ENCODE results near the gene CMIP. TPM values are rescaled to one million over a fixed set of nuclear protein-coding genes. Genes with fewer than 3 reads are reported as not detected.

Gene CMIP
- total RNA-seq, 1 donor from 2014 or later, result 72.7 TPM

DNA sequence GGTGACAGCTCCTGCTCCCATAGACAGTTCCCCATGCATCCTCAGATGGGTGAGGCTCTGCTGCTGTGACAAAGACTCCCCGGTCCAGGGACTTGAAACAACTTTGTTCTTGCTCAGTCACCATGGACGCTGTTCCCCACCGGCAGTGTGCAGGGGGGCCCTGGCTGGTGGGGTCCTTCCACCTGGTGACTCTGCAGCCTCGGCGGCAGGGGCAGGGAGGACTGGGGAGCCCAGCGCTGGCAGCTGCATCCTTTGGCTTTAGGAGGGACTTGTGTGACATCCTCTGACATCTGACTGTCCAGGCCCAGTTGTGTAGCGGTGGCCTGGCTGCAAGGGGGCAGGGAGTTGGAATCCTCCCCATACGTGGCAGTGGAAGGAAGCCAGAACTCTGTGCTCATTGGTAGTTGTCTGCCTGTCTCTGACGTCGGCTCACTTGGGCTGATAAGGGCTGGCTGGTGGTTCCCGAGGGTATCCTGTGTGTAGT is 107.3 kb downstream of the CMIP start:
- ATAC-seq, result peak; percentile 10
- no peak for DNase-seq (ENCODE audit: low spot score)
- intact Hi-C loops (cut with DNase I), result no loop called here

DNA sequence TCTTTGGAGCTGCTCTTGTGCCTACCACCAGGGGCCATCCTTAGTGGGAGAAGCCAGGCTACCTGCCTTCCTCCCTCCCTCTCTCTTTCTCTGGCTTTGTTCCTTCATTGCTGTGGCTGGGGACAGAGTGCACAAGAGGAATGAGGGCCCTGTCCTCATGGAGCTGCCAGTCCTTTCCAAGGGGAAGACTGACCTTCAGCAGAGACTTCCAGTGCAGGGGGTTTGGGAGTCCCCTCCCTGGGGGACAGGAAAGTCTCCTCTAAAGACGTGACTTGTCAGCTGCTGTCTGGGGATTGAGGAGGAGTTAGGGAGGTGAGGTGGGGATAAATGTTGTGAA is 108.1 kb downstream of the CMIP start:
- intact Hi-C loops (cut with DNase I), result no loop called here
- no peak for DNase-seq (ENCODE audit: low spot score)
- ATAC-seq, result no peak

DNA sequence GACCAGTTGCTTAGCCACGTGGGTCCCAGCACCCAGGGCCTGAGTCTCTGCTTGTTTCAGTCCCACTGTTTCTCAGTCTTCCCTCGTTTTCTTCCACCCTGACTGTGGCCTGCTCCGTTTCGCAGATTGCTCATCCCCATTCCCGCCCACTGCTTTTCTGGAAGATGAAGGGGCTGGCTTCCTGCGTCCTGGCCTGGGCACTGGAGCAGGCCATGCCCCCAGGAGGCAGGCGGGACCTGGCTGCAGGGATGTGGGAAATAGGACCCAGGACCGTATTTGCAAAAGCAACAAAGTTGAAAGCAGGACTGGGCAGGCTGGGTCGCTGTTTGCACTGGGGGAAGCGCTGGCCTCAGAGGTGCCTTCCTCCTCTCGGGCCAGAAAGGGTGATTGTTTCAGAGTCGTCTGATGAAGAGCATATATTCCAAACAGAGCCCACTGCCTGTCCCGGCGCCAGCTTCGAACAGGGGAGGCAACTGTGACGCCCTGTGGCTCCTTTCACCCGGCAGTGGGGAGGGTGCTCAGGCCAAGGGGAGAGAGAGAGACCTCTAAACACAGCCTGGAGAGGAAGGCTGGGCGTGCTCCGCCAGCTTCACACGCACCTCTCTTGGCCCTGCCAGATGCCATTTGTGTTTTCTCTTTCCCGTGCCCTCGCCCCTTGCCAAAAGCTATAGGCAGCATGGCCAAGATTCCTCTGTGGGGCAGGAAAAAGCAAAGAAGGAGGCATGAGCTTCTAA is 108.6 kb downstream of the CMIP start:
- intact Hi-C loops (cut with DNase I), result no loop called here
- ATAC-seq (no peak), DNase-seq (ENCODE audit: low spot score) (no peak)

DNA sequence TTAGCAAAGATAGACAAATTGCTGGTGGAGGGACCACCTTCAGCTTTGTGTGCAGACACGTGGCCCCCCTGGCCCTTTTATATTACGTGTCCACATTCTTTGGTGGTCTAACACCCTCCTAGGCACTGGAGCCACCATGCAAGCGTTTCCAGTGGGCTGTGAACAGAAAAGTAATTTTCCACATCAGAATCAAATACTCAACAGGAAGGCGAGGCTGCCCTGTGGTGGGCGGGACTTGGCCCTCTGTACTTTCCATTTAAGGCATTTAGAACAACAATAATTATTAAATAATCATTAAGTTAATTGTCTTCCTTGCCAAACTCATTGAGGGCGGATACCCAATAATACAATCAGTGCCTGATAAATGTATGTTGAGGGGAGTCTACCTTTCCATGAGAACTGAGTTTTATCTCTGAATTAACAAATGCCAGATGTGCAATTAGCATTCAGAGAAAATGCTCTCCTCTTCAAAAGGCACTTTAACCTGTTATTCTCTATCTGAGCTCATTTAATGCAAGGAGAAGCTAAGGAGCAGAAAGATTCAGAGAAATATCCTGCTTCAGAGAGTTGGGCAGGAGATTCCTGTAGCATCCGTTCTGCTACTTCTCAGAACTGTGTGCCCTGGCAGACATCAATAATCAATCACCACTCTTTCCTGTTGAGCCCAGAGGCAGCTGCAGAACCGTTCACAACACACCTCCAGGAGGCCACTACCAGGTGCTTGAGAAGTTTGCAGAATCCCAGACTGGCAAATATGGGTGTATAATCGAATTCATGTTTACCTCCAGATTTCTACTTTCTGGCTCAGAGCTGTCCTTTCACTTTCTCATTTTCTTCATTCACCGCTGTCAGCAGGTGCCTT is 109.4 kb downstream of the CMIP start:
- ATAC-seq (no peak), DNase-seq (ENCODE audit: low spot score) (no peak)
- intact Hi-C loops (cut with DNase I), result no loop called here

DNA sequence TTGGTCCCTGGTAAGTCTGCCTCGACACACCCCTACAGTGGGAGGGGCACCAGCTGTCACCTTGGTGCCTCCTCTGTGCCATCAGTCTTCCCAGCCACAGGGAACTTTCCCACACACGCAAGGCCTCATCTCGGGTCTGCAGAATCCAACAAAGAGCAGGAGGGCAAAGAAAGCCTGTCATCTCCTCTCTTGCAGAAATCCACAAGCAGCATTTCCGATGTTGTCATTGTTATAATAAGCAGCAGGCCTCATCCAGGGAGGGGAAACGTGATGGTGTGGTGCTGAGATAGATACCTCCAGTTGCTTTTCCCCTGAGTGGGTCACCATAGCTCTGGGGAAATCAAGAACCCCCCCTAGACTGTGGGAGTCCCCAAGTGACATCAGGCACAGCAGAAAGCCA is 110.4 kb downstream of the CMIP start:
- ATAC-seq, result no peak
- DNase-seq (ENCODE audit: low spot score), result no peak
- intact Hi-C loops (cut with DNase I), result no loop called here

DNA sequence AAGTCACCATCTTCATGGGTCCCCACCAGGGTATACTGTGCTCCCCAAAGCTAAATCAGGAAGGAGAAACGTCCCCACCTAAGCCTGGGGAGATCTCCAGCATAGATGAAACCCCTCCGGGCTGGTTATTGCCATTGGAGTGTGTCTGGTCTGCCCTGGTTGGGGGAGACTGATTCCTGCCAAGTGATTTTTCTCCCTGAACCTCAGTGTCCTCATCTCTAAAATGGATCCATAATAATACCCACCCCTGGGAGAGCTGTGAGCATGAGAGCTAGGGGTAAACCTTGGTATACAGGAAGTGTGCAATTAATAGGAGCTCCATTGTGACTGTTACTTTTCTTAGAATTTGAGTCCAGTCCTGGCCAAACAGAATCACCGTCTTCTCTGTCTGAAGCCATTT is 111.1 kb downstream of the CMIP start:
- intact Hi-C loops (cut with DNase I), result no loop called here
- no peak for ATAC-seq
- no peak for DNase-seq (ENCODE audit: low spot score)

DNA sequence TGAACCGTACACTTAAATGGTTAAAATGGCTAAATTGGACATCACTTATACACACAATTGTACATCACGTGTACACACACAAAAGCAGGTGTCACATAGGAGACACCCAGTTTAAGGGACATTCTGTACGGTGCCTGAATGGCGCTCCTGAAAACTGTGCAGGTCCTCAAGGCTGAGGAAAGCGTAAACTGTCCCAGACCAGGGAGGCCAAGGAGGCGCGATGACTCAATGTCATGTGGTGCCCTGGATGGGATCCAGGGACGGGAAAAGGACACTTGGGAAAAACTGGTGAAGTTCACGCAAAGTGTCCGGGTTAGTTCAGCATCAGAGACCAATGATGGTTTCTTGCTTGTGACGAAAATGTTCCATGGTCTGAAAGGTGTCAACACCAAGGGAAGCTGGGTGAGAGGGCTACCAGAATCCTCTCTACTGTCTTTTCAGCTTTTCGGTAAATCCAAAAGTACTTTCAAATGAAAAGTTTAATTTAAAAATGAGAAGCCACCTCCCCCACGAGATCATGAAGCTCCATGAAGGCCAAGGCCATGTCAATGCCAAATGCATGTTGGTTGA is 112.2 kb downstream of the CMIP start:
- ATAC-seq (no peak), DNase-seq (ENCODE audit: low spot score) (no peak)
- intact Hi-C loops (cut with DNase I), result no loop called here

DNA sequence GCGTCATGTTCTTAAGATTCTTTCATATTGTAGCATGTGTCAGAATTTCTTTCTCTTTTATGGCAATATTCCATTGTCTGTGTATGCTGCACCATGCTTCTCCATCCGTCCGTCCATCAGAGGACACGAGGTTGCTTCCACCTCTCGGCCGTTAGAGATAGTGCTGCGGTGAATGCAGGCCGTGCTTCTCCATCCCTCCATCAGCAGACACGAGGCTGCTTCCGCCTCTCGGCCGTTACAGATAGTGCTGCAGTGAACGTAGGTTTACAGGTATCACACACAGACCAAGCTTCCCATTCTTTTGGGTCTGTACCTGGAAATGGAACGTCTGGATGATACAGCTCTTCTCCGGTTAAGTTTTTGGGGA is 113.5 kb downstream of the CMIP start:
- ATAC-seq (no peak), DNase-seq (ENCODE audit: low spot score) (no peak)
- intact Hi-C loops (cut with DNase I), result no loop called here

DNA sequence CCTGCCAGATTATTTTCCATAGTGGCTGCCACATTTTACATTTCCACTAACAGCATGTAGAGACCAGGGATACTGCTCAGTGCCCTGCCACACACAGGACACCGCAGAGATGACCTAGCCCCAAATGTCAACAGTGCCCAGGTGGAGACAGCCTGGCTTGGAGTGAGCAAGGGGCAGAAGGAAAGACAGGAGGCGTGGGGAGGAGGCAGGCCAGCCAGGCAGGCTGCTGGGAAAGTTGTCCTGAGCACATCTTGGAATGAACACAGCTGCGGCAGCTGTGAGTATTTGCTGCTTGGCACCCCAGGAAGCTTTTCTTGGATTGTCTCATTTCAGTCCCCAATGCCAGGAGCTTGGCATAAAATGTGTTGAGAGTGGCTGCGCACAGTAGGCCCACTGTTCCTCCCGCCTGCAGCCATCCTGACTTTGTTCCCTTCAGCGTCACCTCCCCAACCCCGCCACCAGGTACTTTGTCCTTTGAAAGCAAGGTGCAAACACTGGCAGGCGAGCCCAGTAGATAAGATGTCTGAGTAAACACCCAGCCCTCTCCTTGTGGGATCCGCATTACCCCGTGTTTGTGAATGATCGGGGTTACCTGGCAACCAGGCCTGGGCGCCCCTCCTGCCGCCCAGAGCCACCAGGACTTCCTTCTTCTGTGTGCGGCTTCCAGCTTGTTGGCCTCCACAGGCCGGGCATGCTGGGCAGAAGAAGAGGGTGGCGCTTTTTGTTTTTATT is 114.0 kb downstream of the CMIP start:
- peak; percentile 43 for ATAC-seq
- DNase-seq (ENCODE audit: low spot score), result no peak
- intact Hi-C loops (cut with DNase I), result no loop called here

DNA sequence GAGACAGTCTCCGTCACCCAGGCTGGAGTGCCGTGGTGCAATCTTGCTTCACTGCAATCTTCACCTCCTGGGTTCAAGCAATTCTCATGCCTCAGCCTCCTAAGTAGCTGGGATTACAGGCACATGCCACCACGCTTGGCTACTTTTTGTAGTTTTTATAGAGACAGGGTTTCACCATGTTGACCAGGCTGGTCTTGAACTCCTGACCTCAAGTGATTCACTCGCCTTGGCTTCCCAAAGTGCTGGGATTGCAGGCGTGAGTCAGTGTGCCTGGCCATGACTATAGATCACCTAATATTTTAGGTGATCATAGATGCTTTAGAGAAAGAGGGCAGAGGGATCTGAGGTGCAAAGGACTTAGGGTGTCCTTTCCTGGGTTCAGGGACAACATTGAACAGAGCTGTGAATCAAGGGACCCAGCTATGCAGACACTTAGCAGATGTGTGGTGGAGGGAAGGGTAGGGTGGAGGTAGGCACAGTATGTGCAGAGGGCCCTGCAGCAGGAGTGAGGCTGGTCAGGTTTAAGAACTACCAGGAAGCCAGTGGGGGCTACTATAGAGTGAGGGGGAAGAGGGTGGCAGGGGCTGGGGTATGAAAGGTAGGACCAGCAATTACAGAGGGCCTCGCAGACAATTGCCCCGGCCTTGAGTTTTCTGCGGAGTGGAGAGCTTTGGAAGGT is 116.5 kb downstream of the CMIP start:
- intact Hi-C loops (cut with DNase I), result no loop called here
- DNase-seq (ENCODE audit: low spot score) (no peak), ATAC-seq (no peak)

DNA sequence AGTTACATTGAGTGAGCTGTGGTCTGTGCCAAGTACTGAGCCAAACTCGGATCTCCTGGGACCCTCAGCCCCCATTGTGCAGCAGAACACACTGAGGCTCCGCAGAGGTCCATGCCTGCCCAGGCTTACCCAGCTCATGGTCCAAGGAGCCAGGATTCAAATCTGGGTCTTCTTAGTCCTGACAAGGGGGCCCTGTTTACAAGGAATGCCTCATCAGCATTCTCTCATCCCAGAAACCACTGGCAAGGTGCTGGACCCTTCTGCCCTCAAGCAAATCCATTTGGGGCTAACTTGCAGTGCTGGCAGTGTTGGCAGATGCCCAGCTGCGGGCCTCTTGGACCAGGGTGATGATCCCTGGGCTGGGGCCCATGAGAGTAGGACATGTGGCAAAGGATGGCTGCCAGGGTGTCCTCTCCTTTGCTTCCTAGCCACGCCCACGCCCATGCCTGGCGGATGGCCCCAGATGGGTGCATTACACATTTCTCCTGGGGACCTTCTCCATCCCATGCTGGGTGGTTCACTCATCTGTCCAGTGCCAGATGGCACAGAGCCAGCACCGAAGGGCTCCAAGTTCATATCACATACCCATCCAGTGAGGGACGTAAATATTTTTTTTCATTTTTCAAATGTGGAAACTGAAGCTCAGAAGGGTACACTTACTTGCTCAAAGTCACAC is 117.7 kb downstream of the CMIP start:
- DNase-seq (ENCODE audit: low spot score), result no peak
- intact Hi-C loops (cut with DNase I), result no loop called here
- no peak for ATAC-seq

DNA sequence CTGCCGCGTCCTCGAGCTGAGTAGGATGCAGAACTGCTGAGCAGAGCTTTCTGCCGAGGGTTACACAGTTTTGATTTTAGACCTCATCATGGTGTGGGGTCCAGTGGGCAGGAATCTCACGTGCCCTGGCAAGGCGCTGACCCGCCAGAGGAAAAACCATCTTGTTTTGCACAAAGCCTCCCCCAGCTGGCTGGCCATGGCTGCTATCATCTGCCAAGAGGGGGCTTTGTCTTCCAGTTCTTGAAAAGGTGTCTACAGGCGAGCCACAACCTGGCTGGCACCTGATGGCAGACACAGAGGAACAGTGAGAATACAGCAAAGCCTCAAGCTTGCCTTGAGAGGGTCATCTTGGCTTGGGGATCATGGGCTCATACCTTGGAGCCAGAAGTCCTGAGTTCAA is 118.3 kb downstream of the CMIP start:
- DNase-seq (ENCODE audit: low spot score), result no peak
- intact Hi-C loops (cut with DNase I), result no loop called here
- no peak for ATAC-seq

DNA sequence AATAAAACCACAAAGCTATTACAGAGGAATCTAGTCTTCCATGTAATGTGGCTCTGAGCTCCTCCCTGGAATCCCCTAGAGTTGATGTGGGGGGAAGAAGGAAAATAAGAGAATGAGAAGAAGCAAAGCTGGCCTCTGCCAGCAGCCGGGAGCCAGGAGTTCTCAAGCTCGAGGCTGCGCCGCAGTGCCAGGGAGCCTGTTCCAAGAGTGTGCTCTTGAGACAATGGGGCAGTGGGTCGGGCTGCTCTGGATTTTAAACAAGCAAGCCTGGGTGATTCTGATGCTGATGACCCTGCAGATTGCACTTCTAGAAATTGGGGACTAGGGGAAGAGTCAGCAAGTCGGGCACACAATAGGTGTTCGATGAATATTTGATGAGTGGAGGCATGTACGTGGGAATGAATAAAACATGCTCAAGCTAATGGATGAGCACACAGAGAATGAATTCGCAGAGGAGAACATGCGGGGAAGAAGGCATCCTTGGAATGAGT is 119.9 kb downstream of the CMIP start:
- intact Hi-C loops (cut with DNase I), result no loop called here
- ATAC-seq (peak; percentile 15), DNase-seq (ENCODE audit: low spot score) (no peak)

DNA sequence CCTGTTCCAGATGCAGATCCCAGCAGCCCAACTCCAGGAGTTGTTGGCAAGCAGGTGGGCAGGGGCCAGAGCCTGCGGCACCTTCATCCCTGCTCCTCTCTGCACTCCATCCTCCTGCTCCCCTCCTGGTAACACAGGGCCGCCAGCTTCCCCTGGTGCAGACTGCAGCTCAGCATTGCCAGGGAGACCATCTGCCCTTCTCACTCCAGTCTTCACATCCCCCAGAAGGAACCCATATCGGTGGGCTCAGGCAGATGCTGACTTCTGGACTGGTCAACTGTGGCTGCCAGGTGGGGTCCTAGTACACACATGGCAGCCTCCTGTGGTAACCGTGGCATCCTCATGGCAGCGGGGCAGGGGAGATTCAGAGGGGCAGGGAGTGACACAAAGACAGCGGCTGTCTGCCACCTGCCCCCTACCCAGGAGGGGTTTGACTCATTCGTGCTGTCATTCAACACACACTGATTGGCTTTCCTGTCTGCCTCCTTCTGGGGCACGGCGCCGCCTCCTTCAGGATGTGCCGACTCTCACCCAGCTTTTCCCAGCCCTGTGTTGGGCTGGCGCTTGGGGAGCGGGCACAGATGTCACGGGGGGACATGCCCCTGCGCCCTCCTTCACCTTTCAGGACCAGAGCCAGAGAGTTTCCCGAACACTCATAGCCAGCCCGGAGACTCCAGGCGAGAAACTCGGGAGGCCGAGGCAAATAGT is 120.9 kb downstream of the CMIP start:
- DNase-seq (ENCODE audit: low spot score), result no peak
- intact Hi-C loops (cut with DNase I), result no loop called here
- ATAC-seq, result no peak

DNA sequence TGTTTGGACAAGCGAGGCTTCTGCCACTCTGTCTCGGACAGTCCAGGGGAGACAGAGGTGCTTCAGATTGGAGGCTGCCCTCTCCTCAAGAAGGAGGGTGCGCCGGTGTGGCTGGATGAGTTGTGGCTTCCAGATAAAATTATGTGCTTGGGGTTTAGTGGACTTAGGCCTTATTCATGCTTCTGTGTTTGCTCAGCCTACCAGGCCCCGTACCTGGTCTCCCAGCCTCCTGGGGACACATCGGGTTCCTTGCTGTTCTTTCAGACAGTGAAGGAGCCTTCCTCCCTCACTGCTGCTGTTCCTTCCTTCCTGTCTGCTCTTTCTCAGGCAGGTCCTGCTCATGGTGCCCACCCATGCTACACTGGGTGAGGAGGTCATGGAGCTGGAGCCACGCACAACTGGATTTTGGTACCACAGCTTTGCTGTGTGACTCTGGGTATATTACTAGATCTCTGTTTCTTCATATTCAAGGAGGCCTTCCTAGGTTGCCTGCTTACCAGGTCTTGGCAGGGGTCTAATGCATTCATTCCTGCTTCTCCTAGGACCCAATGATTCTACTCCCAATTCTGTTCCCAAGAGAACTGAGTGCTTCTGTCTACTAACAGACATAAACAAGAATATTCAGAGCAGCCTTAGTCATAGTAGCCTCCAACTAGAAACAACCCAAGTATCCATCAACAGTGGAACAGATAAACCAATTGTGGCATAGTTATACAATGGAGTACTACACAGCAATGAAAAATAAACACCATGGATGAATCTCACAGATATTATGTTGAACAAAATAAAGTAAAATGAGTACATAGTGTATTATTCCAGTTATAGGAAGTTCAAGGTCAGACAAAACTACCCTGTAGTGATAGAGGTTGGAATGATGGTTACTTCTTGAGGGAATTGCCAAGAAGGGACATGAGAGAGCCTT is 121.7 kb downstream of the CMIP start:
- DNase-seq (ENCODE audit: low spot score) (no peak), ATAC-seq (no peak)
- intact Hi-C loops (cut with DNase I), result no loop called here

DNA sequence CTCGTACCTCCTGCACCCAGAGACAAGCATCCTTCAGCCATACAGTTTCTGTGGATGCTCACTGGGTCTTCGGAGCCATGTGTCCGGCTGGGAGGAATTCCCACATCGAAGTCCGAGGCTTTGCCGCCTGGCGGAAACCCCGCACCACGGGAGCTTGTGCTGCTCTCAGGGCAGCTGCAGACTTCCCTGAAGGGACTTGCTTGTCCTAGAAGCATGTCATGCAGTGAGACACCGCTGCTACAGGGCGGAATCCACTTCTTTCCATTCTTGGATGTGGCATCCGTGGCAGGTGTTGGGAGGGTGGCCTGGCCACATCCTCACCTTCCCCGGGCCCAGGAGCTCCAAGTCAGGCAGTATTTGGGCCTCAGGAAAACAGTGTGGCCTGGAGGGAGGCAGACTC is 122.5 kb downstream of the CMIP start:
- no peak for DNase-seq (ENCODE audit: low spot score)
- intact Hi-C loops (cut with DNase I), result no loop called here
- ATAC-seq, result no peak
